OCI-LY7 (cell line): ENCODE measurements around the gene LRRC63. TPM values are rescaled to one million over a fixed set of nuclear protein-coding genes. Genes with fewer than 3 reads are reported as not detected.
"Not testable (repeated sequence)": the region's sequence is repeated elsewhere in the genome, so short reads cannot be mapped to it uniquely, and the experiment has no call there.

Source experiments
- BruUV-seq: library from RNA; stranded (reverse); fragments of 400-500 nt; replicated peaks from 2 replicates; lab custom pipeline; 2021; lab: Mats Ljungman, UMichigan
- CTCF ChIA-PET: fragments of 300-600 bp; sonication (Branson Sonifier 250); formaldehyde crosslinking; loops from one replicate; lab custom pipeline; 2022; ENCODE audit warnings: antibody characterized with exemption; ENCODE audit not compliant: unreplicated experiment; lab: Charles Lee
- POLR2A ChIA-PET: fragments of 300-600 bp; sonication (Branson Sonifier 250); formaldehyde crosslinking; loops from one replicate; lab custom pipeline; 2022; ENCODE audit warnings: antibody characterized with exemption; lab: Charles Lee
- DNase-seq: peaks from one replicate; pipeline ENCODE4 v3.0.0-alpha.2; 2015; ENCODE audit warnings: low spot score
- H2AFZ ChIP-seq: fragments of 200-600 bp; sonication (generic), shearing (Covaris generic); 2 replicates; pipeline ENCODE4 v1.6.1; 2014; ENCODE audit warnings: mild to moderate bottlenecking, antibody characterized with exemption, low read length, moderate library complexity
- H3K27ac ChIP-seq: fragments of 200-600 bp; sonication (generic); 2 replicates; pipeline ENCODE4 v1.5.1; 2014; ENCODE audit warnings: mixed run types, low read depth, mild to moderate bottlenecking, moderate library complexity, low read length, inconsistent platforms; ENCODE audit not compliant: poor library complexity, severe bottlenecking
- H3K36me3 ChIP-seq: fragments of 200-600 bp; sonication (generic); 2 replicates; pipeline ENCODE4 v1.6.1; 2014; ENCODE audit warnings: mild to moderate bottlenecking, antibody characterized with exemption, low read length, moderate library complexity, mixed read lengths; ENCODE audit not compliant: insufficient read depth
- H3K4me1 ChIP-seq: fragments of 200-600 bp; sonication (generic); 2 replicates; pipeline ENCODE4 v1.5.1; 2014; ENCODE audit warnings: mild to moderate bottlenecking, low read length; ENCODE audit not compliant: insufficient read depth, poor library complexity, severe bottlenecking
- H3K4me2 ChIP-seq: fragments of 200-600 bp; sonication (generic); 2 replicates; pipeline ENCODE4 v1.6.1; 2014; ENCODE audit warnings: mild to moderate bottlenecking, low read length
- H3K4me3 ChIP-seq: fragments of 200-600 bp; sonication (generic); 2 replicates; pipeline ENCODE4 v1.5.1; 2014; ENCODE audit warnings: mild to moderate bottlenecking, low read depth, low read length; ENCODE audit not compliant: poor library complexity, severe bottlenecking
- H3K79me2 ChIP-seq: fragments of 200-600 bp; sonication (generic); 2 replicates; pipeline ENCODE4 v1.6.1; 2016; ENCODE audit warnings: low read depth, mild to moderate bottlenecking, low read length, moderate library complexity, mixed read lengths; ENCODE audit not compliant: insufficient read depth
- H3K9me2 ChIP-seq: fragments of 200-600 bp; sonication (generic); 2 replicates; pipeline ENCODE4 v1.6.1; 2016; ENCODE audit warnings: mild to moderate bottlenecking, low read length, mixed read lengths; ENCODE audit not compliant: insufficient read depth
- H3K9me3 ChIP-seq: fragments of 200-600 bp; sonication (generic); 2 replicates; pipeline ENCODE4 v1.6.1; 2014; ENCODE audit warnings: mild to moderate bottlenecking, mixed run types, low read length, mixed read lengths
- H4K20me1 ChIP-seq: fragments of 200-600 bp; sonication (generic); 2 replicates; pipeline ENCODE4 v1.6.1; 2014; ENCODE audit warnings: mild to moderate bottlenecking, antibody characterized with exemption, low read length, moderate library complexity, mixed read lengths; ENCODE audit not compliant: insufficient read depth
- CTCF ChIP-seq: fragments of 200-600 bp; sonication (generic); conservative IDR thresholded peaks from 2 replicates; pipeline ENCODE4 v1.5.1; 2014; ENCODE audit warnings: mild to moderate bottlenecking, antibody characterized with exemption, low read length, moderate library complexity, mixed read lengths
- EZH2phosphoT487 ChIP-seq: fragments of 200-600 bp; sonication (generic); IDR thresholded peaks from 2 replicates; pipeline ENCODE4 v1.6.1; 2018; ENCODE audit warnings: low read depth, borderline replicate concordance, mild to moderate bottlenecking, mixed run types, antibody characterized with exemption, low read length, moderate library complexity, mixed read lengths
- intact Hi-C: fragments of 100-400 bp; cut with micrococcal nuclease; formaldehyde crosslinking; loops from one replicate; pipeline ENCODE4 v1.10.0; 2022; ENCODE audit not compliant: unreplicated experiment
- total RNA-seq, 2 experiments: library from RNA; depleted of rRNA in 1 of 2; stranded (reverse); fragments of >200 nt in 1 of 2; shearing (Covaris generic) in 1 of 2; gene quantifications; 2 replicates each; pipeline ENCODE4 v1.2.3, GENCODE V29; 2014 to 2022

LRRC63 gene
- total RNA-seq, 2 experiments from 2014 or later = not detected

- CTCF ChIA-PET, H4K20me1 ChIP-seq, H2AFZ ChIP-seq, H3K9me2 ChIP-seq, H3K4me3 ChIP-seq, DNase-seq, H3K4me1 ChIP-seq, BruUV-seq, H3K36me3 ChIP-seq, intact Hi-C loops, H3K79me2 ChIP-seq, H3K4me2 ChIP-seq, H3K9me3 ChIP-seq, H3K27ac ChIP-seq: not testable (repeated sequence)
- POLR2A ChIA-PET = interaction anchor here (0.6 kb wide), 1 partner anchor 59 kb away, joined by 3 read pairs; no protein-coding TSS in a partner anchor
These were observed 72.4 kb downstream of the LRRC63 start for GRCh38 chr13:46283912-46284824.

GRCh38 chr13:46286972-46287371, 75.2 kb downstream of the LRRC63 start:
- Histone ChIP-seq H2AFZ (no peak overlapping the region), H3K4me3 (no peak overlapping the region), H3K4me1 (no peaks in the 10 kb centered on the region), H3K79me2 (no peaks in the 10 kb centered on the region), H3K9me2 (no peaks in the 10 kb centered on the region), H3K36me3 (no peaks in the 10 kb centered on the region), H3K4me2 (no peak overlapping the region), H4K20me1 (no peaks in the 10 kb centered on the region), H3K9me3 (no peaks in the 10 kb centered on the region), H3K27ac (no peak overlapping the region)
- ChIA-PET POLR2A (interaction anchor here (0.5 kb wide), 1 partner anchor 450 kb away, joined by 4 read pairs; no protein-coding TSS in a partner anchor), CTCF (no interaction called here)
- BruUV-seq = no TSS peak
- DNase-seq = no peak
- TF ChIP-seq EZH2phosphoT487 (no peak), CTCF (no peak)
- intact Hi-C loops = no loop called here

DNA sequence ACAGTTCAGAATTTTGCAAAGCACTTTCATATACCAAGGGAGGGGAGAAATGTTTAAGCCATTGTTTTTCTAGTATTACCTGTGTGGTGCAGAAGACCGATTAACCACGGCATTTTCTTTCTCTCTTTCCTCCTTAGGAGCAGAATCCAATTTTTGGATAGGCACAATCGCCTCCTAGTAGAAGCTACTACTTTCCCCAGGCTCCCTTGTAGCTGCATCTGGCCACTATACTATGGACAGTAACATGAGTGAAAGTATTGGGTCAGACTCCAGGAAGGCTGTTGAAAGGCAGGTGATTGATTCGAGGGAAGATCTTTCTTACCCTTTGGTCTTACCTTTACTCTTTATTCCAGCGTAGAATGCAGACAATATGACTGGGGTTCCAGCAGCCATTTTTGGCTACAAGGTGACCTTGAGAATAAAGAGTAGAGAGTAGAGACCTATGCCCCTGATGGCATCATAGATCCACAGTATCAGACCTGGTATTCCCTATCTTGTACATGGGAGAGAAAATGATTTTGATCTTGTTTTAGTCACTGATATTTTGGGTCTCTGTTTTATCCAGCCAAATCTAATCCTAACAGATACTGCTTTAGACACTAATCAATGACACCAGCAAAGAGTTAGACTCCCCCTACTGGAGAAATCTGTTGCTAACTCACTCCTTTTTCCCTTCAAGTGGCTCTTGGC, 77.0 kb downstream of the LRRC63 start:
- Histone ChIP-seq H3K27ac (no peak overlapping the region), H3K4me3 (no peak overlapping the region), H3K4me1 (no peaks in the 10 kb centered on the region), H3K79me2 (no peaks in the 10 kb centered on the region), H2AFZ (no peak overlapping the region), H3K36me3 (no peaks in the 10 kb centered on the region), H3K9me2 (no peaks in the 10 kb centered on the region), H3K4me2 (no peak overlapping the region), H4K20me1 (no peaks in the 10 kb centered on the region), H3K9me3 (no peaks in the 10 kb centered on the region)
- POLR2A ChIA-PET = interaction anchor here (0.7 kb wide), 1 partner anchor 140 kb away, joined by 3 read pairs; no protein-coding TSS in a partner anchor
- intact Hi-C loops = no loop called here
- CTCF ChIA-PET = no interaction called here
- no peak for TF ChIP-seq EZH2phosphoT487
- peak; percentile 95 for TF ChIP-seq CTCF
- DNase-seq = peak; percentile 67
- BruUV-seq = no TSS peak
